NT2/D1 (cell line): ENCODE results near the gene ITPRIPL2.

Experiments
- YY1 ChIP-seq: IDR thresholded peaks from 2 replicates; pipeline ENCODE4 v1.6.1; 2011; ENCODE audit not compliant: insufficient read length, insufficient read depth
- ZNF274 ChIP-seq: IDR thresholded peaks from 2 replicates; pipeline ENCODE4 v1.6.1; 2011; ENCODE audit warnings: mild to moderate bottlenecking, low read depth, low read length

DNA sequence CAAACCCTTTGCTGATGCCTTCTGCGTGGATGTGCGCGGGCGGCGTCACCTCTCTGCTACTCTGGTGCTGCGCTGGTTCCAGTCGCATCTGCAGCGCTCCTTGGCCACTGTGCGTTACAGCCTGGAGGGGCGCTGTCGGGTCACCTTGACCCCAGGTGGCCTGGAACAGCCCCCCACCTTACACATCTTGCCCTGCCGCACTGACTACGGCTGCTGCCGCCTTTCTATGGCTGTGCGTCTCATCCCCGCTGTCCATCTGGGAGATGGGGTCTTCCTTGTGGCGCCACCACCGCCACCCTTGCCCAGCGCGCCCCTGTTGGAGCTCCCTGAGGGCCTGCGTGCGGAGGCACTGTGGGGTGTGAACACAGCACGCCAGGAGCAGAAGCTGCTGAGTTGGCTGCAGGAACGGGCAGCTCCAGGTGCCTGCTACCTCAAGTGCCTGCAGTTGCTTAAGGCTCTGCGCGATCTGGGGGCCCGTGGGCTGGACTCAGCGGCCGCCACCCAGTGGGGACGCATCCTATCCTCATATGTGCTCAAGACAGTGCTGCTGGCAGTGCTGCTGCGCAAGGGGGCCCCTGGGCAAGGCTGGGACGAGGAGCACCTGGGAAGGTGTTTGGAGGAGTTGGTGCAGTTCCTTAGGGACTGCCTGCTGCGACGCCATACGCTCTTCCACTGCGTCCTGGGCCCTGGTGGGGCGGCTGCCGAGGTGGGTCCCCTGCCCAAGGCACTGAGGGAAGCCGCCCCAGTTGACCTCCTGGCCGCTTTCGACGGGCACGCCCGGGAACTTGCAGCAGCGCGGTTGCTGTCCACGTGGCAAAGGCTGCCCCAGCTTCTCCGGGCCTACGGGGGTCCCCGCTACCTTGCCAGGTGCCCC lies 1.6 kb downstream of the ITPRIPL2 start:
- no peak for TF ChIP-seq YY1
- TF ChIP-seq ZNF274 = no peak
